Measurements from ENCODE around the gene TWIST2. TPM values are rescaled to one million over a fixed set of nuclear protein-coding genes. Genes with fewer than 3 reads are reported as not detected.

The TWIST2 gene
- total and polyA plus RNA-seq, 10 of the 15 experiments (the other 5 are each of a cell fraction or from before 2014, with no cell fraction given): not detected

DNA sequence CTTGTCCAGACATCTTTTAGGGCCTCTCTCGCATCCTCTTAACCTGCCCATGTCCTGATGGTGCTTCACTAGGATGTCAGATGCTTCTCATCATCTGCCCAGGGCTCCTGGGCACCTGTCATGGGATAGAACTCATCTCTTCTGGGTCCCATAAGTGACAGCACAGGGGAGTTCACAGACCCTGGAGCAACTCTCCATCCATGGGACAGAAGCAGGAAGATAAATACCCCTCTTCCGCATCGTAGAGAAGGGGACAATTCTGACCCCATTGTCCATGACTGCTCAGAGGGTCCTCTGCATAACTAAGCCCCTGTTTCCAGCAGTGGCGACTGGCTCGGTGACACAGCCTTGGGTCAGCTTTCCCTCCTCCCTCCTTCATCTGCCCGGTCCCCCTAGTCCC, 82.3 kb downstream of the TWIST2 start (continued):
- TF ChIP-seq, protein P1, sequence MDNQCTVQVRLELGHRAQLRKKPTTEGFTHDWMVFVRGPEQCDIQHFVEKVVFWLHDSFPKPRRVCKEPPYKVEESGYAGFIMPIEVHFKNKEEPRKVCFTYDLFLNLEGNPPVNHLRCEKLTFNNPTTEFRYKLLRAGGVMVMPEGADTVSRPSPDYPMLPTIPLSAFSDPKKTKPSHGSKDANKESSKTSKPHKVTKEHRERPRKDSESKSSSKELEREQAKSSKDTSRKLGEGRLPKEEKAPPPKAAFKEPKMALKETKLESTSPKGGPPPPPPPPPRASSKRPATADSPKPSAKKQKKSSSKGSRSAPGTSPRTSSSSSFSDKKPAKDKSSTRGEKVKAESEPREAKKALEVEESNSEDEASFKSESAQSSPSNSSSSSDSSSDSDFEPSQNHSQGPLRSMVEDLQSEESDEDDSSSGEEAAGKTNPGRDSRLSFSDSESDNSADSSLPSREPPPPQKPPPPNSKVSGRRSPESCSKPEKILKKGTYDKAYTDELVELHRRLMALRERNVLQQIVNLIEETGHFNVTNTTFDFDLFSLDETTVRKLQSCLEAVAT (IDR thresholded peaks at IDR 0.05): no peak

DNA sequence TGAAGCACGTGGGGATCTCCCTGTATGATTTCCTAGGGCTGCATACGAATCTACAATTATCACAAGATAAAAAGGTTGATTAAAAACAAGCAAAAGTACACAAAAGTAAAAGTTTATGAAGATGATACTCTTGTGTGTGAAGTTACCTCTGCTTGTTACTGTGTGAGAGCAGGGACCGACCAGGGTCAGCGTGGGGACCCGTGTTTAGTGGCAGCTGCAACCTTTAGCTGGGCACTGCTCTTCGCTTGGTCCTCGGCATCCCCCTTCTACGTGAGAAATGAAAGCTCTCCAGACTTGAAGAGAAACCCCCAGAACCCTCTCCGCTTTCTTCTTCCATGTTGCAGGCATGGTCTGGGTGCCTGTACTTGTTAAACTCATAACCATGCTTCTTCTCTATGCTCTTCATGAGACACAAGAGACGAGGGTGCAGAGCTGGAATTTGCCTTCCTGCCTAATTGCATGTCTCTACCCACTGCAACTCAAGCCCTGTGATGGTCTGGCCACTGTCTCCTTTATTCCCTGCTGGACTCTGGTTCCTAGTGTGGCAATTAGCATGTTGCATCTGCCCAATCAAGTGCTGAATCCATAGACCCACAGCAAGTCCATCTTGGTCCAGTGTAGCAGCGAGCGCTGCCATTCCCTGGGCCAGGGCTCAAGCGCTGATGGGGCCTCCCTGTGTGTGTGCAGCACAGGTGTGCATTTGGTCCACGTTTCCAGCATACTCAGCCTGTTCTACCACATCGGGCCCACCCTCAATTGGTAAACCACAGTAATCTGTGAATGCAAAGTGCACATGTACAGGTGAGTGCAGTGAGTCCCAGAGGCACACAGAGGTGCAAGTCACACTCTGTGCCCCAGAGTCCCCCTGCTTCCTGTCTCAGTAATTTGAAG, 88.5 kb downstream of the TWIST2 start:
- CTCF ChIA-PET: no interaction called here
- H3K36me3 ChIP-seq (ENCODE audit: control insufficient read depth in 2 of 2, insufficient read depth in 2 of 2, low read length in 1 of 2): no peaks in the 10 kb centered on the region
- ATAC-seq (no peak), DNase-seq (ENCODE audit: low read depth, low spot score) (no peak), FAIRE-seq (no peak)
- intact Hi-C loops (cut with micrococcal nuclease; ENCODE audit: unreplicated experiment): no loop called here
- no peak overlapping the region for H3K27ac ChIP-seq (ENCODE audit: control insufficient read depth, insufficient read depth)
- no peak overlapping the region for H3K4me2 ChIP-seq (ENCODE audit: control insufficient read depth, insufficient read depth)
- in situ Hi-C loops (cut with MboI): no loop called here
- no peaks in the 10 kb centered on the region for H3K9me3 ChIP-seq (replicated peaks; ENCODE audit: control insufficient read depth, insufficient read depth, low read length)
- 29% methylated on average over 15 of the region's 15 CpGs for WGBS (ENCODE audit: insufficient coverage, insufficient replicate concordance, low lambda C conversion rate, missing lambda C conversion rate)
- H2AFZ ChIP-seq (ENCODE audit: control insufficient read depth, low read depth, low read length): no peak overlapping the region
- no TSS peak for BruUV-seq (replicated peaks)
- no peaks in the 10 kb centered on the region for H3K4me1 ChIP-seq (ENCODE audit: control insufficient read depth, insufficient read depth, low read length)
- RAD21 ChIA-PET (ENCODE audit: unreplicated experiment): no interaction called here
- H3K79me2 ChIP-seq (ENCODE audit: control insufficient read depth, insufficient read depth, low read length): no peaks in the 10 kb centered on the region
- H3K4me3 ChIP-seq: no peak overlapping the region
- H3K27me3 ChIP-seq (replicated peaks in 1 of 2; ENCODE audit: control insufficient read depth in 2 of 2, insufficient read depth in 2 of 2, low read length in 1 of 2): no peaks in the 10 kb centered on the region; a peak in 1 of 4 replicates
- POLR2A ChIA-PET: no interaction called here
- SMC1A ChIA-PET (ENCODE audit: uncharacterized antibody, unreplicated experiment): no interaction called here
- H4K20me1 ChIP-seq (ENCODE audit: control insufficient read depth, insufficient read depth): no peaks in the 10 kb centered on the region
- no peak overlapping the region for H3K9ac ChIP-seq (ENCODE audit: control insufficient read depth, insufficient read depth, low read length)
- TF ChIP-seq ETV6 (conservative IDR thresholded peaks at IDR 0.05 in 1 of 2, IDR thresholded peaks at IDR 0.05 in 1 of 2; ENCODE audit: borderline replicate concordance in 1 of 2, low read depth in 1 of 2): no peak
- TF ChIP-seq, protein P2, sequence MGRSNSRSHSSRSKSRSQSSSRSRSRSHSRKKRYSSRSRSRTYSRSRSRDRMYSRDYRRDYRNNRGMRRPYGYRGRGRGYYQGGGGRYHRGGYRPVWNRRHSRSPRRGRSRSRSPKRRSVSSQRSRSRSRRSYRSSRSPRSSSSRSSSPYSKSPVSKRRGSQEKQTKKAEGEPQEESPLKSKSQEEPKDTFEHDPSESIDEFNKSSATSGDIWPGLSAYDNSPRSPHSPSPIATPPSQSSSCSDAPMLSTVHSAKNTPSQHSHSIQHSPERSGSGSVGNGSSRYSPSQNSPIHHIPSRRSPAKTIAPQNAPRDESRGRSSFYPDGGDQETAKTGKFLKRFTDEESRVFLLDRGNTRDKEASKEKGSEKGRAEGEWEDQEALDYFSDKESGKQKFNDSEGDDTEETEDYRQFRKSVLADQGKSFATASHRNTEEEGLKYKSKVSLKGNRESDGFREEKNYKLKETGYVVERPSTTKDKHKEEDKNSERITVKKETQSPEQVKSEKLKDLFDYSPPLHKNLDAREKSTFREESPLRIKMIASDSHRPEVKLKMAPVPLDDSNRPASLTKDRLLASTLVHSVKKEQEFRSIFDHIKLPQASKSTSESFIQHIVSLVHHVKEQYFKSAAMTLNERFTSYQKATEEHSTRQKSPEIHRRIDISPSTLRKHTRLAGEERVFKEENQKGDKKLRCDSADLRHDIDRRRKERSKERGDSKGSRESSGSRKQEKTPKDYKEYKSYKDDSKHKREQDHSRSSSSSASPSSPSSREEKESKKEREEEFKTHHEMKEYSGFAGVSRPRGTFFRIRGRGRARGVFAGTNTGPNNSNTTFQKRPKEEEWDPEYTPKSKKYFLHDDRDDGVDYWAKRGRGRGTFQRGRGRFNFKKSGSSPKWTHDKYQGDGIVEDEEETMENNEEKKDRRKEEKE (IDR thresholded peaks at IDR 0.05): no peak
- TF ChIP-seq SIX5 (IDR thresholded peaks at IDR 0.05; ENCODE audit: low read depth, low read length, severe bottlenecking): no peak
- TF ChIP-seq, protein P3, sequence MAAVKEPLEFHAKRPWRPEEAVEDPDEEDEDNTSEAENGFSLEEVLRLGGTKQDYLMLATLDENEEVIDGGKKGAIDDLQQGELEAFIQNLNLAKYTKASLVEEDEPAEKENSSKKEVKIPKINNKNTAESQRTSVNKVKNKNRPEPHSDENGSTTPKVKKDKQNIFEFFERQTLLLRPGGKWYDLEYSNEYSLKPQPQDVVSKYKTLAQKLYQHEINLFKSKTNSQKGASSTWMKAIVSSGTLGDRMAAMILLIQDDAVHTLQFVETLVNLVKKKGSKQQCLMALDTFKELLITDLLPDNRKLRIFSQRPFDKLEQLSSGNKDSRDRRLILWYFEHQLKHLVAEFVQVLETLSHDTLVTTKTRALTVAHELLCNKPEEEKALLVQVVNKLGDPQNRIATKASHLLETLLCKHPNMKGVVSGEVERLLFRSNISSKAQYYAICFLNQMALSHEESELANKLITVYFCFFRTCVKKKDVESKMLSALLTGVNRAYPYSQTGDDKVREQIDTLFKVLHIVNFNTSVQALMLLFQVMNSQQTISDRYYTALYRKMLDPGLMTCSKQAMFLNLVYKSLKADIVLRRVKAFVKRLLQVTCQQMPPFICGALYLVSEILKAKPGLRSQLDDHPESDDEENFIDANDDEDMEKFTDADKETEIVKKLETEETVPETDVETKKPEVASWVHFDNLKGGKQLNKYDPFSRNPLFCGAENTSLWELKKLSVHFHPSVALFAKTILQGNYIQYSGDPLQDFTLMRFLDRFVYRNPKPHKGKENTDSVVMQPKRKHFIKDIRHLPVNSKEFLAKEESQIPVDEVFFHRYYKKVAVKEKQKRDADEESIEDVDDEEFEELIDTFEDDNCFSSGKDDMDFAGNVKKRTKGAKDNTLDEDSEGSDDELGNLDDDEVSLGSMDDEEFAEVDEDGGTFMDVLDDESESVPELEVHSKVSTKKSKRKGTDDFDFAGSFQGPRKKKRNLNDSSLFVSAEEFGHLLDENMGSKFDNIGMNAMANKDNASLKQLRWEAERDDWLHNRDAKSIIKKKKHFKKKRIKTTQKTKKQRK (IDR thresholded peaks at IDR 0.05; ENCODE audit: low read depth, low read length): no peak
- TF ChIP-seq ATF7 (IDR thresholded peaks at IDR 0.05; ENCODE audit: low read depth): no peak
- no peak for TF ChIP-seq HDGF (IDR thresholded peaks at IDR 0.05)
- TF ChIP-seq NFIC (IDR thresholded peaks at IDR 0.05; ENCODE audit: low read depth, low read length): no peak
- TF ChIP-seq CBFB (IDR thresholded peaks at IDR 0.05; ENCODE audit: low read depth): no peak
- TF ChIP-seq, protein P4, sequence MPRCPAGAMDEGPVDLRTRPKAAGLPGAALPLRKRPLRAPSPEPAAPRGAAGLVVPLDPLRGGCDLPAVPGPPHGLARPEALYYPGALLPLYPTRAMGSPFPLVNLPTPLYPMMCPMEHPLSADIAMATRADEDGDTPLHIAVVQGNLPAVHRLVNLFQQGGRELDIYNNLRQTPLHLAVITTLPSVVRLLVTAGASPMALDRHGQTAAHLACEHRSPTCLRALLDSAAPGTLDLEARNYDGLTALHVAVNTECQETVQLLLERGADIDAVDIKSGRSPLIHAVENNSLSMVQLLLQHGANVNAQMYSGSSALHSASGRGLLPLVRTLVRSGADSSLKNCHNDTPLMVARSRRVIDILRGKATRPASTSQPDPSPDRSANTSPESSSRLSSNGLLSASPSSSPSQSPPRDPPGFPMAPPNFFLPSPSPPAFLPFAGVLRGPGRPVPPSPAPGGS (IDR thresholded peaks at IDR 0.05; ENCODE audit: borderline replicate concordance, insufficient read depth, low read depth, low read length, poor library complexity, severe bottlenecking): no peak
